GM18517 (cell line): Measurements from ENCODE around the gene METRNL.

ENCODE experiments used
- ATAC-seq: cut with Tn5 transposase; IDR thresholded peaks from one replicate; pipeline ENCODE4 v1.9.1; 2021; ENCODE audit warnings: mild to moderate bottlenecking, moderate library complexity; ENCODE audit not compliant: unreplicated experiment

Gene METRNL

DNA sequence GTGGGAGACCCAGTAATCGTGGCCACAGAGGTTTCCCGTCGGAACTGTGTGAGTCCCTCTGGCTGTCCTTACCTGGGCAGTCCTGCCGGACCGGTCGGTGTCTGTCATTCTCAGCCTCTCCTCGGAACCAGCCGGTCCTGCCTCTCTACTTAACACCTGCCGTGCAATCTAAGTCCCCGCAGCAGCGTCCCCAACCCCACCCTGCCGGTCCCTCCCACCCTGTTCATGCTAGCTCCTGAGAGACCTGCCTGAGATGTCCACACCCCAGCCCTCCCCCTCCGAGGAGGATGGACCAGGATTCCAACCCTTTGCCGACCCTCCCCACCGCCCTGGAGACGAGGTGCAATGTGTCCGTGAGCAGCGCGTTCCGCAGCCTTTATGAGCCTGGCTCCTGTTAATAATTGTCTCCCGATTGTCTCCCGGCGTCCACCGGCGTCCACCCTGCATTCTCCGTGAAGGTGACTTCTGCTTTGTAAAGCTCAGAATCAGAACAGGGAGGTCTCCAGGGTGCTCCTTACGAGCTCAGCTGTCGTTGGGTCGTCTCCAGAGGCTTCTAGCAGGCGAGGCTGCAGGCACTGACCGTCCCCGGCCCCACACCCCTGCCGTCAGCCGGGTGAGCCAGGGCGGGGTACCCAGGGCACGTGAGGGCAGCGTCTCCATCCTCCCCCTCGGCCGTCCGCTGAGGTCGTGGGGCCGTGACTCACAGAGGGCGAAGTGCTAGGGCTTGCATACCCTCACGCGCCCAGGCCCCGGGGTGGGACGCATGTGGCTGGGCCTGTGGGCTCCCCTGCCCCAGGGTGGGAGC lies 10.1 kb downstream of the METRNL start:
- no peak for ATAC-seq

DNA sequence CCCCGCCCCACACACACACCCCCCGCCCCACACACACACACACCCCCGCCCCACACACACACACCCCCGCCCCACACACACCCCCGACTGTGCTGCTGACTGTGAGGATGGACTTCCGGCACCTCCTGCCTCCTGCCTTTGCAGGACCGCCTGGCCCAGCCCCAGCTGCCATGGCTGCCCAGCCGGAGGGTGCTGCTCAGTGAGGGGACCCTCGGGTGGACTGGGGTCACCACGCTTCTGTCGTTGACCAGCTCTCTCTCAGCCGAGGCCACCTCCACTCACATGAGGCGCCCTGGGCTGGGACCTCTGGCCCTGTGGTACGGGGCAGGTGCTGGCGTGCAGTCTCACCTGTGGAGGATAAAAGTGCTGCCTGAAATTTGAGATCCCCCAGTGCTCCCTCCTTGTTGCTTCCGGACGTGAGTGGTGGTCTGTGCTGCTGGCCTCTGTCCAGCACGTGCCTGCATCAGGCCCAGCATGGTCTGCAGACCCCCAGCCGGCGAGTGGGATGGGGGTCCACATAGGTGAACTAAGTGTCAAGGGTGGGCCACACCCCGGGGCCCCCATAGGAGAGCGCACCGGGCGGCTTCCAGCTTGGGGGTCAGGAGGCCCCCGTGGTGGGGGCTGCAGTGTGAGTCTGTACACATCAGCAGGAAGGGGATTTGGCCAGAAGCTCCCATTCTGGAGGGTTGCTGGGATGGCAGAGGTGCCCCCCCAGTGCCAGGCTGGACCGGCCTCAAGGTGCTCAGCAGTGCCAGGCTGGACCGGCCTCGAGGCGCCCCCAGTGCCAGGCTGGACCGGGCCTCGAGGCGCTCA lies 11.2 kb downstream of the METRNL start:
- no peak for ATAC-seq

DNA sequence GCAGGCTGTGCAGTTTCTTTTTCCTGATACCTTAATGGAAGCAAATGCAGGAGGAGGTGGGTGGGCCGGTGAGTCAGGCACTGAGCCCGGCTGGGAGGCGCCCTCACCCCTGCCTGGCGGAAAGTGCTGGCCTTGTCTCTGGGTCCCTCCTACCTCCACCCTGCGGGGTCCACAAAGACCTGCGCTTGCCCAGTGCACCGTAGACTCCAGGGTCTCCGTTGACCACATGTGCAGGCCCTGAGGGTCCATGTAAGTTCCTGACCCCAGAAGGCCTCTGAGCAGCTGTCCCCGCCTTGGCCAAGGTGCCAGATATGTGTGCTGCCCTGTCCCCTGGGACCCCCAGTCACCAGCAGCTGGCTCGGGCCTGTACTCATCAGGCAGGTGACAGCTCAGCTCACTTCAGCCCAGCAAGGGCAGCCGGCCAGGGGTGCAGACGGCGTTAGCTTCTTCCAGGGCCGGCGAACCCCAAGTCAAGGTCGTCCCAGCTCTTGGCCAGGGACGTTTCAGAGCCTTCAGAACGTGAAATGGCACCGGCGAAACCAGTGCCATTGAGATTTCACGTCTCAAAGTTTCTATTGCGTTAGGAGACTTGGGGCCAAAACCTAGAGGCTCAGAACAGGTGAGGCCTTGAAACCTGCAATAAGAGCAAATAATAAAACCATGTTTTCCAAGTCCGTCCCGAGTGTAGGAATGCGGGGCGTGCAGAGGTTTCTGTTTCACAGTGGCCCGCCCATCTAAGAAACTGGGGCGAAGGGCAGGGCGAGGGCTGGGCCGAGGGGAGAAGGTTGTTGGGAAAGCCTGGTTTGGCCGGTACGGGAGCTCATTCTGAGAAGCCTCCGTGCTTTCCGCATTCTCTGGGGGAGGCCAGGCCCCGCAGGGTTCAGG lies 12.1 kb downstream of the METRNL start:
- no peak for ATAC-seq

- ATAC-seq: no peak
Observed at GRCh38 chr17:83092186-83092585, 12.8 kb downstream of the METRNL start.

DNA sequence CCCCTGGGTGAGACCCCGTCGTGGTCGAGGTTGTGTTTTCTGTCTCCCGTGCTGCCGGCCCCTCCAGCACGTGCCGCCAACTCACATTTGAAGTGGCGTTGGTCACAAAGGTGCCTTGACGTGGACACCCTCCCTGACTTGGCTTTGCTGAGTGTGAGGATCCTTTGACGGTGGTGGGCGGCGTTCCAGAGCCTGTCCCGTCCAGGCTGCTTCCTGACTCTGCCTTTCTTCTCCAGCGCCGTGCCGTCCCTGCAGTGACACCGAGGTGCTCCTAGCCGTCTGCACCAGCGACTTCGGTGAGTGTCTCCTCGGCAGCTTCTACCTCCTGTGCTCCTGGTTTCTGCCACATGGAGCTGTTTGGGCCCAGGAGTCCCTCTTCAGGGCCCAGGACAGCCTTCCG lies 13.5 kb downstream of the METRNL start:
- no peak for ATAC-seq

DNA sequence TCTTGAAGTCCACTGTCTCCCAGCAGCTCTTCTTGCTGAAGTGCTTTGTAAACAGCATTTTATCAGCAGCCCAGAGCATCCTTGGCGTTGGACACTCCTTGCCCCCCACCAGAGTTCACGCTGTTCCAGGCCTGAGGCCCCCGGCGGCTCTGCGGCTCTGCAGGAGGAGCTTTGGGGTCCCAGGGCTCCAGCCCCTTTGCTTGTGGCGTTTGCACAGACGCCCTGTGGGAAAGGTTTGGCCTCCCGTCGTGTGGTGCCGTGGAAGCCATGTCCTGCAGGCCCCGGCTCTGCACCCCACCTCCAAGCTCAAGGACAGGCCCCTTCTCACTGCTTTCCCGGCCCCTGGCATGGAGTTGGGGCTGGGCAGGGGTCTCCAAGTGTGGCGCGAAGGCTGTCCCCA lies 14.1 kb downstream of the METRNL start:
- no peak for ATAC-seq

DNA sequence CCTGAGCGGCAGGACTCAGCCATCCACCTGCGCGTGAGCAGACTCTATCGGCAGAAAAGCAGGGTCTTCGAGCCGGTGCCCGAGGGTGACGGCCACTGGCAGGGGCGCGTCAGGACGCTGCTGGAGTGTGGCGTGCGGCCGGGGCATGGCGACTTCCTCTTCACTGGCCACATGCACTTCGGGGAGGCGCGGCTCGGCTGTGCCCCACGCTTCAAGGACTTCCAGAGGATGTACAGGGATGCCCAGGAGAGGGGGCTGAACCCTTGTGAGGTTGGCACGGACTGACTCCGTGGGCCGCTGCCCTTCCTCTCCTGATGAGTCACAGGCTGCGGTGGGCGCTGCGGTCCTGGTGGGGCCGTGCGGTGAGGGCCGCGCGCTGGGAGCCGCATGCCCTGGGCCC lies 14.9 kb downstream of the METRNL start:
- ATAC-seq: no peak

GRCh38 chr17:83095016-83095415 lies 15.6 kb downstream of the METRNL start:
- no peak for ATAC-seq

DNA sequence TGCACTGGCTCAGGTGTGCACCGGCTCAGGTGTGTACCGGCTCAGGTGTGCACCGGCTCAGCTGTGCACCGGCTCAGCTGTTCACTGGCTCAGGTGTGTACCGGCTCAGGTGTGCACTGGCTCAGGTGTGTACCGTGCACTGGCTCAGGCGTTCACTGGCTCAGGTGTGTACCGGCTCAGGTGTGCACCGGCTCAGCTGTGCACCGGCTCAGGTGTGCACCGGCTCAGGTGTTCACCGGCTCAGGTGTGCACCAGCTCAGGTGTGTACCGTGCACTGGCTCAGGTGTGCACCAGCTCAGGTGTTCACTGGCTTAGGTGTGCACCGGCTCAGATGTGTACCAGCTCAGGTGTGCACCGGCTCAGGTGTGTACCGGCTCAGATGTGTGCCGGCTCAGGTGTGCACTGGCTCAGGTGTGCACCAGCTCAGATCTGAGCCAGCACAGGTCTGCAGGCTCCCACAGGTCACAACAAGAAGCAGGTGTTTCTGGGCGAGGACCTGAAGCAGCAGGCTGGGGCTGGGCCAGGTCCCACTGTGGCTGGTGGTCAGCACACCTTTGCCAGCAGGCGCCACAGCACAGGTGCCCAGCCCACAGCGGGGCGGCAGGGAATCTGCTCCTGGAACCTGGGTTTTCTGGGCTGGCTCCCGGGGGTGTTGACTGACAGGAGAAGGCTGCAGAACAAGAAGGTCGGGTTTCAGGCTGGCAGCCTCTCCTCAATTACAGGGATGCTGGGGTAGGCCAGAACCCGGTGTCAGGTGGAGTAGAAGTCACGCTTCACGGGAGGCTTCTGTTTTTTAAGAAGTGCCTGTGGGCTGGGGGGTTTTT lies 17.2 kb downstream of the METRNL start:
- ATAC-seq: no peak

GRCh38 chr17:83097831-83098230 lies 18.4 kb downstream of the METRNL start:
- no peak for ATAC-seq

GRCh38 chr17:83098241-83099085 lies 19.1 kb downstream of the METRNL start:
- ATAC-seq: no peak

- no peak for ATAC-seq
Observed at GRCh38 chr17:83099086-83099555, 19.7 kb downstream of the METRNL start.

GRCh38 chr17:83099570-83100181 lies 20.3 kb downstream of the METRNL start:
- ATAC-seq: no peak

- ATAC-seq: no peak
Observed at GRCh38 chr17:83100220-83100852, 20.9 kb downstream of the METRNL start.

DNA sequence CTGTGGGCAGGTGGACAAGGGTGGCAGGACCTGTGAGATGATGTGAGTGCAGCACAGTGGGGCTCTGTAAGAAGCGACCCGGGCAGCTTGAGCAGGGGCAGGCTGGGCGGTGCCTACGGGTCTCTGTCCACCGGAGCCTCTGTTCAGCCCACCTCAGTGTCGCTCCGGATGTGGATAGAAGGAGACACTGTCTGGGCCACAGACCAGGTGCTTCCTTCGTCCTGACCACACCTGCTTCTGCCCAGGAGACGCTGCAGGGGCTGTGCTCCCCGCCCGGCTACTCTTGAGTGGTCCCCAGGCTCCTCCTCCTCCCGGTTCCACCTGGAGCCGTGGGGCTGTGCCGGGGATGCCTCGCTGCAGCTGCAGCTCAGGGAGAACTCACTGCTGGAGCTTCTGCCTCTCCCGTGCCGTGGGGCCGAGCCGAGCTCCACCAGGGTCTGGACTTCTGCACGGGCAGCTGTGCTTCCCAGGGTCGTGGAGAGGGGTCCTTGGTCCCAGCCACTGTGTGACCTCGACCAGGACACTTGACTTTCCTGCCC lies 21.5 kb downstream of the METRNL start:
- ATAC-seq: no peak

- ATAC-seq: no peak
Observed at GRCh38 chr17:83101805-83102480, 22.5 kb downstream of the METRNL start.

- ATAC-seq: no peak
Observed at GRCh38 chr17:83103200-83103942, 24.0 kb downstream of the METRNL start.
